Peyer's patch (tissue), 4 donors: Measurements from ENCODE around the gene ARPC5L. TPM values are rescaled to one million over a fixed set of nuclear protein-coding genes. Genes with fewer than 3 reads are reported as not detected.

Source experiments
- DNase-seq, 3 donors: peaks; one replicate each; pipeline ENCODE4 v3.0.0-alpha.2; 2017 to 2019
- H3K27ac ChIP-seq, 4 donors: fragments of 200-600 bp; sonication (generic); one replicate each; pipeline ENCODE4 v1.5.1; 2016 to 2019
- H3K27me3 ChIP-seq, 2 donors: fragments of 200-600 bp; sonication (generic); one replicate each; pipeline ENCODE4 v1.5.1; 2019
- H3K36me3 ChIP-seq, 3 donors: fragments of 200-600 bp; sonication (generic); one replicate each; pipeline ENCODE4 v1.5.1; 2016 to 2019
- H3K4me1 ChIP-seq, 4 donors: fragments of 200-600 bp; sonication (generic); one replicate each; pipeline ENCODE4 v1.5.1; 2016 to 2019
- H3K4me3 ChIP-seq, 4 donors: fragments of 200-600 bp; sonication (generic); 1 replicate in 3 of 4; 2 replicates in 1 of 4; pipeline ENCODE4 v1.5.1; 2016 to 2019; ENCODE audit warnings: mild to moderate bottlenecking in 1 of 4
- H3K9me3 ChIP-seq, 4 donors: fragments of 200-600 bp; sonication (generic); one replicate each; pipeline ENCODE4 v1.5.1; 2016 to 2019; ENCODE audit warnings: mild to moderate bottlenecking in 1 of 4
- POLR2A ChIP-seq, 2 donors: fragments of 450-650 bp; IDR thresholded peaks; one replicate each; pipeline ENCODE4 v1.5.1; 2017; ENCODE audit warnings: antibody characterized with exemption in 2 of 2, mild to moderate bottlenecking in 2 of 2, moderate library complexity in 2 of 2
- total RNA-seq, 4 donors: library from RNA; depleted of rRNA; stranded (reverse); fragments of >200 nt; gene quantifications; one replicate each; pipeline ENCODE4 v1.1.0, GENCODE V29; 2016
- TF ChIP-seq, protein P1 (sequence below), 6 experiments: fragments of 450-650 bp in 4 of 6; fragments of 200-600 bp in 2 of 6; sonication (generic) in 1 of 6; IDR thresholded peaks; one replicate each; pipeline ENCODE4 v1.5.1; 2017 to 2019; ENCODE audit warnings: antibody characterized with exemption in 6 of 6, mild to moderate bottlenecking in 3 of 6, moderate library complexity in 1 of 6

The ARPC5L gene
- total RNA-seq: 10 to 100 TPM; 15.7 to 23.5 (median 18.0) TPM

DNA sequence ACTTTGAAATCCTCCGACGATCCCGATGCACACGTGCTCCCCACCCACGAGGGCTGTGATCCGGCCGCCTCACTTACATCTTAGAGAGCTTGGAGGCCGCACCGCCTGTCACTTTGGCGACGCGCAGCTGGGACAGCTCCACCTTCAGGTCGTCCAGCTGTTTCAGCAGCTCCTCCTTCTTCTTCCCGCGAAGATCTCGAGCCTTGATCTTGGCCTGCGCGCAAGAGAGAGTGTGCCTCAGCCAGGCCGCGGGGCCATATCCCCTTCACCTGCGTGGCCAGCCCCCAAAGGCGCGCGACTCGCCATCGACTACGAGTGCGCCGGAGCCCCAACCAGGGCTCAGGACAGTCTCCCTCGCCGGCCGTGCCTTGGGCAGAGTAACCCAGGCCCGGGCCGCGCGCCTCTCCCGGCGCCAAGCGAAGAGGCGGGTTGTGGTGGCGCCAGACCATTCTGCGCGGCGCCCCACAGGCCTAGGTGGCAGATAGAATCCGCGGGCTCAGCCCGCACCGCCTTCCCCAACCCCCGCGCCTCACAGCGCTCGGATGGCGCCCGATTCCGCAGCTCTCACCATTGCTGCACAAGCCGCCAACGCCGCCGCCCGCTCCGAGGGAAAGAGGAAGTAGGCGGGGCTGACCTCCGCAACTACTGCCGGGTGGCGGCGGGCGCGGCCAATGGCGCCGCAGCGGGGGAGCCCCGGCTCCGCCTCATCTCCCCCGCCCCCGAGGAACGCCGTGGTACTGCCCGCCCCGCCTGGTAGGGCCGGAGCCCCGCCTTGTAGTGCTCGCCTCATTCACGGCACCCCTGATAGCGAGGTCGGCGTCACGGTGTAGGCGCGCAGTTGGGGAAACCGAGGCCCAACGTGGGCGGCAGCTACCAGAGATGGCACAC is at the start of gene ARPC5L, which contains the start of gene RPL35:
Gene ARPC5L, plus strand, starts transcription at position 789 of the 888 bp plus-strand sequence. CDS start 7,161 bp downstream, outside the sequence.
Gene RPL35, minus strand, starts transcription at position 616 of the 888 bp plus-strand sequence. Its CDS starts 45 bp downstream, at position 571.
- Histone ChIP-seq H3K27me3 (no peaks in the 10 kb centered on the region), H3K9me3 (no peaks in the 10 kb centered on the region), H3K27ac (peak within 1 kb of the TSS; percentile 91 to 94 (median 92)), H3K4me1 (peaks cover 6 to 34% (median 8%) of the 10 kb centered on the region in 4 donors), H3K4me3 (peak within 1 kb of the TSS; percentile 74 to 93 (median 76)), H3K36me3 (peaks cover 0 to 35% (median 0%) of the 10 kb centered on the region in 3 donors)
- TF ChIP-seq, protein P1, sequence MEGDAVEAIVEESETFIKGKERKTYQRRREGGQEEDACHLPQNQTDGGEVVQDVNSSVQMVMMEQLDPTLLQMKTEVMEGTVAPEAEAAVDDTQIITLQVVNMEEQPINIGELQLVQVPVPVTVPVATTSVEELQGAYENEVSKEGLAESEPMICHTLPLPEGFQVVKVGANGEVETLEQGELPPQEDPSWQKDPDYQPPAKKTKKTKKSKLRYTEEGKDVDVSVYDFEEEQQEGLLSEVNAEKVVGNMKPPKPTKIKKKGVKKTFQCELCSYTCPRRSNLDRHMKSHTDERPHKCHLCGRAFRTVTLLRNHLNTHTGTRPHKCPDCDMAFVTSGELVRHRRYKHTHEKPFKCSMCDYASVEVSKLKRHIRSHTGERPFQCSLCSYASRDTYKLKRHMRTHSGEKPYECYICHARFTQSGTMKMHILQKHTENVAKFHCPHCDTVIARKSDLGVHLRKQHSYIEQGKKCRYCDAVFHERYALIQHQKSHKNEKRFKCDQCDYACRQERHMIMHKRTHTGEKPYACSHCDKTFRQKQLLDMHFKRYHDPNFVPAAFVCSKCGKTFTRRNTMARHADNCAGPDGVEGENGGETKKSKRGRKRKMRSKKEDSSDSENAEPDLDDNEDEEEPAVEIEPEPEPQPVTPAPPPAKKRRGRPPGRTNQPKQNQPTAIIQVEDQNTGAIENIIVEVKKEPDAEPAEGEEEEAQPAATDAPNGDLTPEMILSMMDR (IDR thresholded peaks at IDR 0.05): peak in 4 of 6 experiments; percentile 34 to 47 (median 38)
- TF ChIP-seq POLR2A (IDR thresholded peaks at IDR 0.05): peak; percentile 76 to 84
- peak; percentile 95 to 98 (median 96) for DNase-seq

DNA sequence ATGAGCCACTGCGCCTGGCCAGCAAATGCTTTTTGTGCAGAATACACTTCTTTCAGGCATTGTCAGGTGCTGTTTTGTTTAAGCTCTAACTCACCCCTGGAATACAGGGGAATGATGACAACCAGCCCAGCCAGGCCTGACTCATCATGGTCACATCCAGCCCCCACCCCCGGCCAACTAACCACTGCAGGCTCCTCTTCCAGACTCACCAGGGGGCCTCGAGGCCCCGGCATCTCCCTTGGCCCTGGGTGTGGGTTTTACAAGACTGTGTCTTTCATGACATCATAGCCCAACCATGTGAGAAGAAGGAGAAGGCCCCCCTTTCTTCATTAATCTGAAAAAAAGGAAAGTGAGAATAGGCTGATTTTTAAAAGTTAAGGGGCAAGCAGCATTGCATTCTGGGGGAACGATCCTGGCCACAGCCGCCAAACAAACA is 49.5 kb upstream of the ARPC5L start:
- no peak overlapping the region for H3K4me3 ChIP-seq
- peak in 1 of 3 donors; percentile 57 for DNase-seq
- TF ChIP-seq, protein P1 (IDR thresholded peaks at IDR 0.05): no peak
- no peak for TF ChIP-seq POLR2A (IDR thresholded peaks at IDR 0.05)
- no peaks in the 10 kb centered on the region for H3K27me3 ChIP-seq
- H3K4me1 ChIP-seq: peaks cover 0 to 6% (median 0%) of the 10 kb centered on the region in 4 donors
- H3K36me3 ChIP-seq: no peaks in the 10 kb centered on the region
- no peaks in the 10 kb centered on the region for H3K9me3 ChIP-seq
- peak overlapping the region in 1 of 4 donors; percentile 41 for H3K27ac ChIP-seq

DNA sequence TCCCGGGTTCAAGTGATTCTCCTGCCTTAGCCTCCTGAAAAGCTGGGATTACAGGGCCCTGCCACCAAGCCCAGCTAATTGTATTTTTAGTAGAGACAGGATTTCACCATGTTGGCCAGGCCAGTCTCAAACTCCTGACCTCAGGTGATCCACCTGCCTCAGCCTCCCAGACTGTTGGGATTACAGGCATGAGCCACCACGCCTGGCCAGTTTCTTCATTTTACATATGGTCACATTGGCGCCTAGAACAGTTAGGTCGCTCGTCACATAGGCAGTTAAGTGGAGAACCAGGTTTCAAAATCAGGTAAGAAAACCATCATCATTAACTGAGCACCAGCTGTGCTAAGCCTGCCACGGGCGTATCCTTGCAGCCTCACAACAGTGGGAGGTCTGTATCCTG is 48.9 kb upstream of the ARPC5L start:
- Histone ChIP-seq H3K4me1 (peaks cover 0 to 6% (median 0%) of the 10 kb centered on the region in 4 donors), H3K27me3 (no peaks in the 10 kb centered on the region), H3K27ac (peak overlapping the region in 1 of 4 donors; percentile 41), H3K9me3 (no peaks in the 10 kb centered on the region), H3K36me3 (no peaks in the 10 kb centered on the region), H3K4me3 (no peak overlapping the region)
- DNase-seq: no peak
- no peak for TF ChIP-seq POLR2A (IDR thresholded peaks at IDR 0.05)
- TF ChIP-seq, protein P1 (IDR thresholded peaks at IDR 0.05): no peak

DNA sequence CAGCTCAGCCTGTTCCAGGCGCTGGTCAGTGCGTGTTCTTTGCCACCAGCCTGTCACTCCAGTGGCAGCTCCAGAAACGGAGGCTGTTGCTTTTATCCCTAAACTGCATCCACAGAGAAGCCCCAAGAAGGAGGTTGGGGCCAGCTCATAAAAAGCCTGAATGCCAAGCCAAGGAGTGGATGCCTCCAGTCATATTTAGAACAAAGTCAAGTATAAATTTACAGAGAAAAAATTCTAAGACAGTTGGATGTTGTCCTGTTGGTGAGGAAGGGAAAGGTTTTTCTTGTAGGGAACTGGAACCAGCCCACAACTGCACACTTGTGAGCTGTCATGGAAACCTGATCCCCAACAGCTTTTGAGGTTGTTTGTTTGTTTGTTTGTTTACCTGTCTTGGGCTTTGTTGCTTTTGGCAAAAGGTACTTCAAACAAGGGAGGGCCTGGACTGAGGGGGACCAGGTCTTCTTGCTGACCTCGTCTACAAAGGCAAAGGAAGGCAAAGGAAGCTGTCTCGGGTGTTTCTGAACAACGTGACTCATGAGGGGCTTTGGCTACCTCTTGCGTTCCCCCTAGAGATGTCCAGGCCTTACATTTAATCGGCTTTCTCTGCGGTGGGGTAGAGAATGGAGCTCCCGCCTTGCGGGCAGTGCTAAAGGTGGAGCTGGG is 48.3 kb upstream of the ARPC5L start:
- Histone ChIP-seq H3K4me1 (peaks cover 0 to 6% (median 0%) of the 10 kb centered on the region in 4 donors), H3K27ac (no peak overlapping the region)
- TF ChIP-seq, protein P1 (IDR thresholded peaks at IDR 0.05): no peak
- TF ChIP-seq POLR2A (IDR thresholded peaks at IDR 0.05): no peak

DNA sequence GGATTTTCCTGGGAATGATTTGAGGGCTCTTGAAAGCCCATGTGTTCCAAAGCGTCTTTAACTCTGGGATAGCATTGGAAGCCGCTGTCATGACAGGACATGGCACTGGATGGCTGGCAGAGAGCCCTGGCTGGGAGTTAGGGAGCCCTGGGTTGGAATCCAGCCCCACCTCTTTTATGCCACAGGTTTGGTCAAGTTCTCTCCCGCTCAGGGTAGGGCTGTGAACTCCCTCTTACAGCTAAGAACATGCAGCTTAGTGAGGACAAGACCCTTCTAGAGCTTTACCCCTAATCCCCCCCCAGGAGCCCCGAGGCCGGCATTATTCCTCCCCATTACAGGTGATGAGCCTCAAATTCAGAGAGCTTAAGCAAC is 47.8 kb upstream of the ARPC5L start:
- Histone ChIP-seq H3K9me3 (no peaks in the 10 kb centered on the region), H3K36me3 (no peaks in the 10 kb centered on the region), H3K4me3 (no peak overlapping the region), H3K27ac (no peak overlapping the region), H3K27me3 (no peaks in the 10 kb centered on the region), H3K4me1 (peaks cover 0 to 6% (median 0%) of the 10 kb centered on the region in 4 donors)
- TF ChIP-seq, protein P1 (IDR thresholded peaks at IDR 0.05): no peak
- no peak for TF ChIP-seq POLR2A (IDR thresholded peaks at IDR 0.05)
- DNase-seq: no peak

More for the DNA sequence above, 48.3 kb upstream of the ARPC5L start:
- Histone ChIP-seq H3K36me3 (no peaks in the 10 kb centered on the region), H3K9me3 (no peaks in the 10 kb centered on the region), H3K4me3 (no peak overlapping the region), H3K27me3 (no peaks in the 10 kb centered on the region)
- DNase-seq: no peak
